ENCODE data around the gene ARL3. TPM values are rescaled to one million over a fixed set of nuclear protein-coding genes. Genes with fewer than 3 reads are reported as not detected.
"Not testable (repeated sequence)": the region's sequence is repeated elsewhere in the genome, so short reads cannot be mapped to it uniquely, and the experiment has no call there.

The ARL3 gene
- 1 to 10 TPM; 3.0 to 4.5 TPM for total RNA-seq

- Mint-ChIP-seq H3K36me3 (peaks cover 8% of the 10 kb centered on the region), H3K4me1 (ENCODE audit: low read depth in 2 of 2) (peaks cover 24 to 47% of the 10 kb centered on the region in 2 donors), H3K4me3 (peak within 1 kb of the TSS; percentile 83), H3K27me3 (no peaks in the 10 kb centered on the region), H3K27ac (peak within 1 kb of the TSS; percentile 68 to 81), H3K9me3 (no peaks in the 10 kb centered on the region)
- DNase-seq (ENCODE audit: low spot score) (peak; percentile 98), ATAC-seq (peak; percentile 95 to 98)
These were observed at the start of gene ARL3 for GRCh38 chr10:102713814-102714620. ARL3 (minus strand) TSS chr10:102714397; CDS start chr10:102714275, 122 bp downstream.

- Mint-ChIP-seq H3K4me3 (no peak overlapping the region), H3K27me3 (no peaks in the 10 kb centered on the region), H3K9me3 (no peaks in the 10 kb centered on the region), H3K27ac (peak overlapping the region in 1 of 2 donors; percentile 48), H3K4me1 (ENCODE audit: low read depth in 2 of 2) (peaks cover 38 to 46% of the 10 kb centered on the region in 2 donors), H3K36me3 (peaks cover 12% of the 10 kb centered on the region)
- no peak for DNase-seq (ENCODE audit: low spot score)
- no peak for ATAC-seq
These were observed 48.9 kb upstream of the ARL3 start for GRCh38 chr10:102763037-102763607.

- H3K27ac Mint-ChIP-seq: peak overlapping the region in 1 of 2 donors; percentile 48
- ATAC-seq (no peak), DNase-seq (ENCODE audit: low spot score) (no peak)
- H3K9me3 Mint-ChIP-seq: no peaks in the 10 kb centered on the region
- H3K4me1 Mint-ChIP-seq (ENCODE audit: low read depth in 2 of 2): peaks cover 36 to 42% of the 10 kb centered on the region in 2 donors
- no peaks in the 10 kb centered on the region for H3K27me3 Mint-ChIP-seq
- H3K4me3 Mint-ChIP-seq: no peak overlapping the region
- H3K36me3 Mint-ChIP-seq: peaks cover 12% of the 10 kb centered on the region
These were observed 48.3 kb upstream of the ARL3 start for GRCh38 chr10:102762401-102763015.

- peaks cover 12% of the 10 kb centered on the region for H3K36me3 Mint-ChIP-seq
- DNase-seq (ENCODE audit: low spot score): no peak
These were observed 47.8 kb upstream of the ARL3 start for GRCh38 chr10:102761981-102762380.

GRCh38 chr10:102759497-102760210, 45.5 kb upstream of the ARL3 start:
- no peaks in the 10 kb centered on the region for H3K27me3 Mint-ChIP-seq
- DNase-seq (ENCODE audit: low spot score) (no peak), ATAC-seq (no peak)
- H3K27ac Mint-ChIP-seq: no peak overlapping the region
- peaks cover 6% of the 10 kb centered on the region for H3K36me3 Mint-ChIP-seq
- H3K4me3 Mint-ChIP-seq: no peak overlapping the region
- H3K9me3 Mint-ChIP-seq: no peaks in the 10 kb centered on the region
- peaks cover 24 to 31% of the 10 kb centered on the region in 2 donors for H3K4me1 Mint-ChIP-seq (ENCODE audit: low read depth in 2 of 2)

More at GRCh38 chr10:102761981-102762380, 47.8 kb upstream of the ARL3 start:
- Mint-ChIP-seq H3K27me3 (no peaks in the 10 kb centered on the region), H3K9me3 (no peaks in the 10 kb centered on the region), H3K27ac (peak overlapping the region in 1 of 2 donors; percentile 48), H3K4me1 (ENCODE audit: low read depth in 2 of 2) (peaks cover 35 to 40% of the 10 kb centered on the region in 2 donors), H3K4me3 (no peak overlapping the region)
- ATAC-seq: no peak

GRCh38 chr10:102758933-102759262, 44.7 kb upstream of the ARL3 start:
- not testable (repeated sequence) for ATAC-seq; H3K36me3 Mint-ChIP-seq; H3K4me3 Mint-ChIP-seq; DNase-seq (ENCODE audit: low spot score); H3K27me3 Mint-ChIP-seq; H3K9me3 Mint-ChIP-seq
- Mint-ChIP-seq H3K27ac (peak overlapping the region in 1 of 2 donors; percentile 43), H3K4me1 (ENCODE audit: low read depth in 2 of 2) (peaks cover 24 to 28% of the 10 kb centered on the region in 2 donors)

- H3K27ac Mint-ChIP-seq: peak overlapping the region in 1 of 2 donors; percentile 43
- no peak for ATAC-seq
These were observed 44.2 kb upstream of the ARL3 start for GRCh38 chr10:102758240-102758932.

GRCh38 chr10:102757323-102757722, 43.1 kb upstream of the ARL3 start:
- Mint-ChIP-seq H3K27me3 (no peaks in the 10 kb centered on the region), H3K4me3 (no peak overlapping the region), H3K4me1 (ENCODE audit: low read depth in 2 of 2) (peaks cover 33 to 36% of the 10 kb centered on the region in 2 donors), H3K36me3 (peaks cover 6% of the 10 kb centered on the region), H3K9me3 (no peaks in the 10 kb centered on the region), H3K27ac (no peak overlapping the region)
- ATAC-seq: no peak
- no peak for DNase-seq (ENCODE audit: low spot score)

More at GRCh38 chr10:102758240-102758932, 44.2 kb upstream of the ARL3 start:
- Mint-ChIP-seq H3K27me3 (no peaks in the 10 kb centered on the region), H3K36me3 (peaks cover 6% of the 10 kb centered on the region), H3K4me3 (no peak overlapping the region), H3K4me1 (ENCODE audit: low read depth in 2 of 2) (peaks cover 28 to 30% of the 10 kb centered on the region in 2 donors), H3K9me3 (no peaks in the 10 kb centered on the region)
- no peak for DNase-seq (ENCODE audit: low spot score)

- ATAC-seq (no peak), DNase-seq (ENCODE audit: low spot score) (no peak)
- Mint-ChIP-seq H3K36me3 (no peaks in the 10 kb centered on the region), H3K4me1 (ENCODE audit: low read depth in 2 of 2) (peaks cover 31 to 44% of the 10 kb centered on the region in 2 donors), H3K27me3 (no peaks in the 10 kb centered on the region), H3K9me3 (no peaks in the 10 kb centered on the region), H3K4me3 (no peak overlapping the region), H3K27ac (peak overlapping the region in 1 of 2 donors; percentile 37)
These were observed 39.5 kb upstream of the ARL3 start for GRCh38 chr10:102753718-102754117.

- ATAC-seq: peak; percentile 46 to 61
- no peaks in the 10 kb centered on the region for H3K36me3 Mint-ChIP-seq
- no peaks in the 10 kb centered on the region for H3K9me3 Mint-ChIP-seq
- H3K27me3 Mint-ChIP-seq: no peaks in the 10 kb centered on the region
- H3K27ac Mint-ChIP-seq: peak overlapping the region; percentile 28 to 37
- H3K4me1 Mint-ChIP-seq (ENCODE audit: low read depth in 2 of 2): peaks cover 31 to 44% of the 10 kb centered on the region in 2 donors
- H3K4me3 Mint-ChIP-seq: no peak overlapping the region
- DNase-seq (ENCODE audit: low spot score): no peak
These were observed 38.9 kb upstream of the ARL3 start for GRCh38 chr10:102752934-102753664.

GRCh38 chr10:102752266-102752930, 38.2 kb upstream of the ARL3 start:
- H3K4me1 Mint-ChIP-seq (ENCODE audit: low read depth in 2 of 2): peaks cover 29 to 44% of the 10 kb centered on the region in 2 donors

GRCh38 chr10:102745157-102745556, 31.0 kb upstream of the ARL3 start:
- DNase-seq (ENCODE audit: low spot score) (no peak), ATAC-seq (no peak)
- Mint-ChIP-seq H3K4me1 (ENCODE audit: low read depth in 2 of 2) (peaks cover 29 to 51% of the 10 kb centered on the region in 2 donors), H3K4me3 (peak overlapping the region; percentile 93), H3K27ac (peak overlapping the region; percentile 88 to 89), H3K36me3 (peaks cover 11% of the 10 kb centered on the region), H3K27me3 (no peaks in the 10 kb centered on the region), H3K9me3 (peaks cover 5% of the 10 kb centered on the region)

More at GRCh38 chr10:102752266-102752930, 38.2 kb upstream of the ARL3 start:
- Mint-ChIP-seq H3K4me3 (no peak overlapping the region), H3K27me3 (no peaks in the 10 kb centered on the region), H3K27ac (peak overlapping the region; percentile 28 to 37), H3K9me3 (no peaks in the 10 kb centered on the region), H3K36me3 (no peaks in the 10 kb centered on the region)
- DNase-seq (ENCODE audit: low spot score): no peak
- ATAC-seq: no peak

Data from natural killer cell treated with Interleukin-12 subunit alpha and Interleukin-12 subunit beta and Interleukin-15 and Interleukin-18, amount 100 ng/mL, for 72 hours (primary cell).